Fibroblast of skin of back (primary cell): ENCODE measurements around the gene NECTIN4.
A peak's percentile ranks its signal among the peaks of the same experiment; 100 is the strongest.

Source experiments
- DNase-seq: peaks from one replicate; pipeline ENCODE4 v3.0.0-alpha.2; 2013

The NECTIN4 gene

DNA sequence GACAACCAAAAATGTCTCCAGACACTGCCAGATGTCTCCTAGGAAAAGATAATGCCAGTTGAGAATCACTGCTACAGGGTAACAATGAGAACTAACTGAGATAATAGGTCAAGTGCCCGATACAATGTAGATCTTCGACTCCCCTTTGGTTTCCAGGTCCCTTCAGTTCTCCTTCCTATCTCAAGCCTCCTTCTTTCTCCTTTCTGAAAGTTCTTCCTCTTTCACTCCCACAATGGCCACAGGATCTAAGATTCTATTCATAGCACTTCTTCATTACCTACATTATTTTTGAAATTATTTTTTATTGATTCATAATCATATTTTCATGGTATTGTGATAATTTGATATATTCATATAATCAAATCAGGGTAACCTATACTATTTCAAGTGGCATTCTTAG, 22.2 kb upstream of the NECTIN4 start:
- DNase-seq = no peak

DNA sequence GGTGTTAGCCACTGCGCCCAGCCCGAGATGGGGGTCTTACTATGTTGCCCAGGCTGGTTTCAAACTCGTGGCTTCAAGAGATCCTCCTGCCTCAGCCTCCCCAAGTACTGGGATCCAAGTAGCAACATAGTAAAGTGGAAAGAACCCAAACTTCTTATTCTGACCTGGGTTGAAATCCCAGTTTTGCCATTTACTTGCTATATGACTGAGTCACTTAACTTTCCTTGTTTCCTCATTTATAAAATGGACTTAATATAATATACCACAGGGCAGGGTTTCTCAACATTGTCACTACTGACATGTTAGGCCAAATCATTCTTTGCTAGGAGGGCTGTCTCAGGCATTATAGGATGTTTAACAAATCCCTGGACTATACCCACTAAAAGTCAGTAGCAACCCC, 21.8 kb upstream of the NECTIN4 start:
- DNase-seq = no peak

DNA sequence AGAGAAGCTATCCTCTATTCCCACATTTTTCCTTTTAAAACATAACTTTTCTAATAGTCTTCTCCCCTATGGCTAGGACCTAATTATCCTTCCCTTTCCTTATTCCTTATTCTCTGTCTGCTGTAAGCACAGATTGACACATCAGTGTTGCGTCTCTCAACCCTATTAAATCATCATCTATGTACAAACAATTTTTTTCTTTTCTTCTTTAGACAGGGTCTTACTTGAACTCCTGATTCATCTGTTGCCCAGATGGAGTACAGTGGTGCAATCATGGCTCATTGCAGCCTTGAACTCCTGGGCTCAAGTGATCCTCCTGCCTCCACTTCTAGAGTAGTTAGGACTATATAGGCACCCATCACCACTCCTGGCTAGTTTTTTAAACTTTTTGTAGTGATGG, 17.1 kb upstream of the NECTIN4 start:
- no peak for DNase-seq

DNA sequence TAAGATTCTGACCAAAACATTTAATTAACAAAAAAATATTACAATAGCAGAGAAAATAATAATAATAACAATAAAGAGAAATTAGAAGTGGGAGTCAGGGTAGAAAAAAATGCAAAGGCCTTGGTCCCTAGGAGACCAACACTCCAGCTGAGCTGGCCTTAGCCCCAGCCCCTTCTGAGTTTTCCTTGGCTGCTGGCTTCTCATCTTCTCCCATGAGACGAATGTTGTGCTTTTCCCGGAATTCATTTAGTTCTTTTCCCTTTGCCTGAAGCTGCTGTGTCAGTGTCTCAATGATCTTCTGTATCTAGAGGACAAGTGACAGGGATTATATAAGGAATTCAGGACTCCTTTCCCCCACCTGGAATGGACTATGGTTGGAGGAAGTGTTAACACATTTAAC, 11.2 kb upstream of the NECTIN4 start:
- DNase-seq = no peak

DNA sequence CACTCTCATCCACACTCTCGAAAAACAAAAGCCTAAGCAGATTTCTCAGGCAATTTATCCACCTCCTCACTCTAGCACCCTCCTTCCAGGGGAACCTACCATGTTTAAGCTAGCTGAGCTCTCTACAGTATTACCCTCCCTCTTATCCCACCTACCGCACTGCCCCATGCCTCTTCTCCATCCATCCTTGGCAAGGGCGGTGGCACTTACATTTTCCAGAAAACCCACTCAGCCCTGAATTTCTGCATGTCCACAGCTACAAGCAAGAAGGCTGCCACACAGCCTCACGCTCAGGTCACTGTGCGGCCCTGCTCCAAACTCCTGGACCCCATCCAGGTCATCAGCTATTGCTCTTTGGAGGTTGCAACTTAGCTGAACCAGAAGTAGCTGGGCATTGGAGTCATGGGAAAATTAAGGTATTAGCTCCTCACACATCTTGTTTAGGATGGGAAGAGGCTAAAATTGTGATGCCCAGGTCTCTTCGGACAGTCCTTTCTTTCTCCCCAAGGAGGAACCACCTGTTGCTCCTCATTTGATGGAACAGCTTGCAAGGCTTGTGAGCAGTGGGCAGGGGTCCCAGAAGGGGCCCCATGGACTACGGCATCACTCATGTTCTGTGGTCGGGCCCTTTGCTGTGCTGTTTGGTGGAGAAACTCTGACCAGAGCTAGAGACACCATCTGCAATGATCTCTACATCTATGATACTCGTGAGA, 9.9 kb upstream of the NECTIN4 start:
- no peak for DNase-seq

DNA sequence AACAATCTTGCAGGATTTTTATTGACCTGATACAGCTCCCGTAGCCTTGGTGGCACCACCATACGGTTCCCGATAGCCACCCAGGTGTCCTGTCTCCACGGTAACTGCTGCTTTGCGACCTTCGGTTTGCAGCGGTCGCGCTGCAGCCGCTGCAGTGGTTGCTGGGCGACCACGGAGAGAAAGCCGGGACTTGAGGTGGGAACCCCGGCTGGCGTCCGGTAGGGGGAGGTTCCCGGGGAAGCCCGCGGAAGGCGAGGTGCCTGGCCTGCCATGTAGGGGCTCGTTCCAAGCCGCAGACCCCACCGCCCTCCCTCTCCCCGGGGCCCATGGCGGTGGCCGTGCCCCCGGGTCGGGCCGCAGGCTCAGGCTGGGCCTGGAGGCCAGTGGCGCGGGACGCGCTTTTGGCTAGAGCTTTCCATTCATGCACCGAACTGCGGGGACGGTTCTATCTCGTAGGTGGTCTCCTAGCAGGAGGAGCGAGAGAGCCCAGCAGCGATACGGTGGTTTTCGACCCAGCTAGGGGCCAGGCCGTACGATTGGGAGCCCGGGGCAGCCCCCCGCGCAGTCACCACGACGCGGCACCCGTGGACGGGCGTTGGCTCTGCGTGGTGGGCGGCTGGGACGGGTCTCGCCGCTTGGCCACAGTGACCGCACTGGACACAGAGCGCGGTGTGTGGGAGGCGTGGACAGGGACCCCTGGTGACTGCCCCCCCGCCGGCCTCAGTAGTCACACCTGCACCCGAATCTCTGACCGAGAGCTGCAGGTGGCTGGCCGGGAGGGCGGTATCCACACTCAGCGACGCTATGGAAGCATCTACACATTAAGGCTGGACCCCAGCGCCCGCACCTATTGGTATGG, 9.1 kb upstream of the NECTIN4 start, which contains the start of gene KLHDC9:
Gene KLHDC9 (plus strand): TSS at position 152 of the 859 bp plus-strand sequence. CDS start 175 bp downstream, at position 327.
- DNase-seq = no peak

DNA sequence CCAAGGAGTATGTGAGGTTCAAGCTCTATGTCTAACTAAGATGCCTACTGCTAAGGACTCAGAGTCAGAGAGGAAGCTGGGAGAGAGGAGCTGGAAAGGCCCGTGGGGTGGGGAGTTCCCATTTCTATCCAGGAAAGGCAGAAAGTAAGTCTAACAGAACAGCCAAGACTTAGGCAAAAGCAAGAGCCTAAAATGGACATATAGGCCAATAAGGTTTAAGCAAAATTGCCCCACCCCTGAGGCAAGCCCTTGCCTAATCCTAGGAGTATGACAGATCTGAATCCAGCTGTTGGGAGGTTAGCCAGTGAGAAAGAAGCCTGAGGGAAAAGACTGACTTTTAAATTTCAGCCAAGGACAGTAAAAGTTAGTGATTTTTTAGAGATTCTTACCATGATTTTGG, 7.2 kb upstream of the NECTIN4 start:
- DNase-seq = no peak

DNA sequence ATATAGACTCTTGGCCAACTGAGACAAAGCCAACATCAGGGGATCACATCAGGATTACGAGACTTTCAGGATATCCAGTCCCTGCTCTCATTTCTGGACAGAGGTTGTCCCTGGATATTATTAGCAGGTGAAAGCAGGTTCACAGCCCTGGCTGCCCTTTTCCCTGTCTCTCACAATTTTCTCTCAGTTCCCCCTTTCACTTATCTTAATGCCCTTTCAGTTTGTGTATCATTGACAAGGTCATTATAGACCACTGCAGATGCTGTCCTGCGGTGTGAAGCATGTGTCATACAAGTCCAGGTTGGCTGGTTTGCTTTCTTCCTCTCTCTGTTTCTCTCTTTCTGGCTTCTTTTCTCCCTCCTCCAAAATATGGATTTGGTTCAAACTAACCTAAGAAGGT, 6.7 kb upstream of the NECTIN4 start:
- no peak for DNase-seq

DNA sequence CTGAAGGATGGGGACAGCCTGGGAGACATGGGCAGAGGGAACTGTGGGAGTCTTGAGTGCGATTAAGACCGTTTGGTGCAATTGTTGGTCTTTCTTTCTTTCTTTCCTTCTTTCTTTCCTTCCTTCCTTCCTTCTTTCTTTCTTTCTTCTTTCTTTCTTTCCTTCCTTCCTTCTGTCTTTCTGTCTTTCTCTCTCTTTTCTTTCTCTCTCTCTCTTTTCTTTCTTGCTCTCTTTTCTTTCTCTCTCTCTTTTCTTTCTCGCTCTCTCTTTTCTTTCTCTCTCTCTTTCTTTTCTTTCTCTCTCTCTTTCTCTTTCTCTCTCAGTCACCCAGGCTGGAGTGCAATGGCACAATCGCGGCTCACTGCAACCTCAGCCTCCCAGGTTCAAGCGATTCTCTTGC, 5.9 kb upstream of the NECTIN4 start:
- no peak for DNase-seq

DNA sequence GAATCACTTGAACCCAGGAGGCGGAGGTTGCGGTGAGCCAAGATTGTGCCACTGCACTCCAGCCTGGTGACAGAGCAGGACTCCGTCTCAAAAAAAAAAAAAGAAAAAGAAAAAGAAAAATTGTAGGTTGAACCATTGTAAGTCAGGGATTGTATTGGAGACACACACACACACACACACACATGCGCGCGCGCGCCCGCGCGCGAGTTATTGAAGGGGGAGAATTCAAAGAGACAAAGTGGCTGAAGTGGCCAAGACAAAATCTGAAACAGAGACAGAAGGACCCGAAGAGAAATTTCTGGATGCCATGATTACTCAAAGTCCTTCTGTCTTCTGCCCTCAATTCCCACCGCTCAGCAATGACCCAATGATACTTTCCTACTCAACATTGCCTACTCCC, 5.1 kb upstream of the NECTIN4 start:
- no peak for DNase-seq

DNA sequence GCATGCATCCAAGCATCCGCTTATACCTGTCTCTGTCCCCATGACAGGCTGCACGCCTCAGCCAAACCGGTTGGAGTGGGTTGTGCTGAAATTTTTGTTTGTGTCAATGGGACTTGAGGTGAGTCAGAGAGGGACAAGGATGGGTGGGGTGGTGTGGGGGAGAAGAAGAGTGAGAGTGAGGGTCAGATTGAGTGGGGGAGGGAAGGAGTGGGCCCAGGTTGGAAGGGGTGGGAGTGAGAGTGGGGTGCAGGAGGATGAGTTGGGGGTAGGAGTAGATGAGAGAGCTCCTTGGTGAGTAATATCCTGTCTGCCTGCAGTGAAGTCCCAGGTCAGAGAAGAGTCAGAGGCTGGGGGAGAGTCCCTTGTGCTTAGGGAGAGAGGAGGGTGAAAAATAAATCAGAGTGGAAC, 3.3 kb upstream of the NECTIN4 start:
- no peak for DNase-seq

DNA sequence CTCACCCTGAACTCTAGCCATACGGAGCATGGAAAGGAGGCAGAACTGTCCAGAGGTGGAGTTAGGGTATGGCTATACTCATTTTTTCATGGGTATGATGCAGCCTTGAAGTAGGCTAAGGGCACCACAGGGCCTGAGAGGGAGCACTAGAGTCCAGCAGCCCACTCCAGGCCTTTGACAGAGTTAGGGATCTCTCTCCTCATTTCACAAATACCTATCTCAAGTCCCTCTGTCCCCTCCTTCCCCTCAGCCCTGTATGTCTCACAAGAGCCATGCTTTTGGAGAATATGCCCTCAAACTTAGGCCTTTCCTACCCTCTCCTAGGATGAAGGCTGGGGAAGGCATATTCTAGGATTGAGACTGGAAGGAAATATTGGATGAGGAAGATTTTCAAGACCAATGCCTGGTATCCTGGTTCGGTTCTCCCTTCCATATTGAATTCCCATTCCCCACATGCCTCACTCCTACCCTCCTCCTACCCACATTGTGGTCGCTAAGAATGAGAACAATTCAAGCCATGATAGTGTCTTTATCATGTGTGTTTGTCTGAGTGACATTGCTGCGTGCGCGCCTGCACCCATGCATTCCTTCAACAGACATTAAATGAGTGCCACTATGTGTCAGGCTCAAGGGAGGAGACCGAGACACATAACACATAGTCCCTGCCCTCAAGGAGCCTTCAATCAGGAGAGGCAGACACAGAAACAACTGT, 2.6 kb upstream of the NECTIN4 start:
- no peak for DNase-seq

DNA sequence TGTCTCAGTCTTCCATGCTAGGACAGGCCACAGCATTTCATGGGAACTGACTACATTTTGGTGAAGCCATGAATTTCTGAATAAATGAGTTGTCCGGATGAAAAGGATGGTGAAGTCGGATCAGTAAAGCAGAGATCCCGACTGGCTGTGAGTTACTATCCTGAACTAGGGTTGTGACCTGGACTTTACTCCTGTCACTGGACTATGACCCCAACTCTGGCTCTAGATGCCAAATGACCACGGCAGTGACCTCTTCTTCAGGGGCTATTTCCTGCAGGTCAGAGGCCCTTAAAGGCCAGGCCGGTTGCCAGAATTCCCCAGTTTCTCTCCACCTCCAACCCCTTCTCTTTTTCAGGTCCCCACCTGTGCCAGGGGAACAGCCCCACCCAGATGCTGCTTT, 1.7 kb upstream of the NECTIN4 start:
- DNase-seq = no peak

DNA sequence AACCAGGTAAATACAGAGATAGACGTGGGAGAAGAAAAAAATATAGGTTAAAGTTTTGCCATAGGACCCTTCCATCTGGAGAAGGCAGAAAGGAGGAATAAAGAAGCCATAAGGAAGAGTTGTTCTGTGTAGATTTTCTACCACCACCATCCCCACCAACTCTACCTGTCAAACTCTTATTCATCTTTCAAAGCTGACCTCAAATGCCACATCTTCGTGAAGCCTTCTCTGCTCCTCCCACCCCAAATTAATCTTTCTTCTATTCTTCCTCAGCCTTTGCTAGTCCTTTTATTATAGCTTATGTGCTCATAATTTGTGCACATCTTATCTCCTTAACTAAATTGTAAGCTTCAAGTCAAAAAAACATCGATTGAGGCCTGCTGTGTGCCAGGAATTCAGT, 1.3 kb upstream of the NECTIN4 start:
- no peak for DNase-seq

DNA sequence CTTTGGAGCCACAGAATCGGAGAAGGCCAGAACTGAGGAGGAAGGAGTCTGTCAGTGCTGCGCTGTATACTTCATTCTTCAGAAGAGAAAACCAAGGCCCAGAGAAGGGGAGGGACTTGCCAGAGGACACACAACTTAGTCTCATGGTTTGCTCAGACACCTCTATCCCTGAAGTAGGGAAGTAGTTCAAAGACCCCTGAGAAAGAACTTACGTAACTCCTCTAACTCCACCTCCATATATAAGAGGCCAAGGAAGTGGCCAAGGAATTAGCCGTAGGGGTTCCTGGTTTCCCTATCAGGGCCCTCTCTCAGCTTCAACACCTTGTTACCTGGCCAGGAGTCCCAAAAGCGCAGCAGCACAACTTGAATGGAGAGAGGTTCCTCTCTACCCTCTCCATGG, 580 bp upstream of the NECTIN4 start:
- no peak for DNase-seq

DNA sequence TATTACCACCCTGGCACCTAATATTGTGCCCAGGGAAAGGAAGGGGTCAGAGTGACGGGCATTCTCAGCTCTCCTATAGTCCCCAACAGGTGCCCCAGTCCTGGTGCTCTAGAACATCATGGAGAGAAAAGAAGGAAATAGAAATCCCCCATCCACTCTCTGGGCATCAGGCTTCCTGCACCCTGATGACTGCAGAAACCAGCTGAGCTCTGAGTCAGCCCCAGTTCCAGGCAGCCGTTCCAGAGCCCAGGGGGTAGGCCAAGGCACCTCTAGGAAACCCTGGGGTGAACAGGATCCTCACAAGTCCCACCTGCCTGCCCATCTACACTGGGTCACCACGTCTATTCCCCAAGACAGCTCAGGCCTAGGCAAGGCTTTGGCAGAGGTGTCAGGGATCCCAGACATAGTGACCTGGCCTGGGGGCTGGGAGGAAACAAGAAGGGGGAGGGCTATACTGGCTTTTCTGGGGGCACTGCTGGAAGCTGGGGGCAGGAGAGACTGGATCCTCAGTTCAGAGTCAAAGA, 709 bp downstream of the NECTIN4 start:
- DNase-seq = no peak

DNA sequence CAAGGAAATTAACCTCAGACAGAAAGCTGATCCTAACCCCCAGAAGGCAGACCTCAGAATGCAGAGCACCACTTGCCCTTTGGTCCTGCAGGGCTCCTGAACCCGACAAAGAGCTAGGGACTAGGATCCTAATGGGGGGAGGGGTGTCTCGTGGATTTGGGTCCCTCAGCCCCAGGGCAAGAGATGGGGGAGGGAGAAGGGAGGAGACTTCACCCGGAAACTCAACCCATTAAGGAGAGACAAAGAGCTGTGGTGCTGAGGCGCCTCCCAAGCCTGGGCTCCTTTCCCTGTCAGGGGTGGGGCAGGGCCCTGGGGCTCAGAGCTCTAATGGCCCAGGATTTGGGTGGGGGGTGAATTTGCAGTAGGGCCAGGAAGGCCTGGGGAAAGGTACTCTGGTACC, 2.9 kb downstream of the NECTIN4 start:
- DNase-seq = no peak

DNA sequence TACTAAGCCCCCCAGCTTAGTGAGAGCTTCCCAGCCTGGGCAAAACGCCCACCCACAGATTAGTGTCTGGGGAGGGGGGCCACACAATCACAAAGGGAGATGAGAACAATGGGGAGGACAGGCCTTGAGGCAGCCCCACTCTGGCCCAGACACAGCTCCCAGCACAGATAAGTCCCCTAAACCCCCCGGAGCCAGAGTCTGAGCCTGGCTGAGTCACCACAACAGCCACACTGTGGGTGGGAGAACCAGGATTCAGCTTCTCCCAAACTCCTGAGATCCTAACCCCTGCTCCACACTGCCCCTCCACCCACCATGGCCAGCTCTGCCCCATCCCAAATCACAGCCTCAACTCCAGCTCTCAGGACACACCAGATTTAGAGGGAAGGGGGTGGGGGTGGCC, 4.2 kb downstream of the NECTIN4 start:
- DNase-seq = peak; percentile 34

DNA sequence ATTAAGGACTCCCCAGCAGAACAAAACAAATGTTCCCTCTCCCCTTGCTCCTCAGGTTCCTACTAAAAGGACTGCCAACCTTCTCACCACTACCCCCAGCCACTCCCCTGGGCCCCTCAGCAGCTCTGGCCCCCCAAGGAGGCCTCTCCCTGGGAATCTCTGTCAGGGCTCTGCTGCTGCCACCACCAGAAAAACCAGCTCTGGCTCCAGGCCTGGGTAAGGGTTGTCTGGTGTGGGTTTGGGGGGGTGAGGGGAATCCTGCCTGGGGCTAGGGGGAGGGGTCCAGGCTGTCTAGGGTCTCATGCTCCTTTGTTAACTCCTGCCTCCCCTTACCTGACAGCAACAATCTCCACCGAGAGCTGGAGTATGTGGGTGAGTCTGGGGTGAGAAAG, 4.8 kb downstream of the NECTIN4 start:
- no peak for DNase-seq

DNA sequence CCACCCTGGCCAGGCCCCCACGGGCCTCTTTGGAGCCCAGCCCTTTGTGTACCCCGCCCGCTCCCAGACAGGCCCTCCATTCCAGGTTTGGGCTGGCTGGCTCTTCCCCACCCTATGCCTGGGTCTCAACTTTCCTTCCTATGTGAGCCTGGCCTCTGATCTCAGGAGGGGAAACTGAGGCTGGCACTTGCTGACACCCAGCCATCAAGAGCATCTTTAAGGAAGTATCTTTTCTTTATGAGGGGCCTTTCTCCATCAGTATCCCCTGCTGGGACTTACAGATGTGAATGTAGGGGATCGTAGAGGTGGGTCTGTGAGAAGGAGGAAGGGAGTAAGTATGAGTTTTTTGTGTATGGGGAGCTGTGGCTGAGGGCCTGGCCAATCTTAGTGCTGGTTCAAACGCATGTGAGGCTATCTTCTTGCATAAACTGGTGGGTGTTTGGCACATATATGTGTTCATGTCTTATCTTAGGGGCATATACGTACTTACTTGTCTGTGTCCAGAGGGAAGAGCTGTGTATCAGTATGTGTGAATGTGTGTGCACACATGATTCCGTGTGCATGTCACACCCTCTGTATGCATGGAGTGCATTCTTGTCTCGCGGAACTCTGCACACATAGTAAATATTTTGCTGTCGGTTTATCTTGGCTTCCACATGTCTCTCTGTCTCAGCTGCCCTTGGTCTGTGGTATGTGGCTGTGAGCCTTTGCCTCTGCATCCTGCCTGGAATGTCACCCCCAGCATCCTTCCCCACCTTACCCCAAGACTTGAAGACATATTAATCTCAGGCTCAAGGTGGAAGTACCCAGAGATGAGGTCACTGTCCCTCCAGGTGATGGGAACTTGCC, 5.4 kb downstream of the NECTIN4 start:
- DNase-seq = no peak

DNA sequence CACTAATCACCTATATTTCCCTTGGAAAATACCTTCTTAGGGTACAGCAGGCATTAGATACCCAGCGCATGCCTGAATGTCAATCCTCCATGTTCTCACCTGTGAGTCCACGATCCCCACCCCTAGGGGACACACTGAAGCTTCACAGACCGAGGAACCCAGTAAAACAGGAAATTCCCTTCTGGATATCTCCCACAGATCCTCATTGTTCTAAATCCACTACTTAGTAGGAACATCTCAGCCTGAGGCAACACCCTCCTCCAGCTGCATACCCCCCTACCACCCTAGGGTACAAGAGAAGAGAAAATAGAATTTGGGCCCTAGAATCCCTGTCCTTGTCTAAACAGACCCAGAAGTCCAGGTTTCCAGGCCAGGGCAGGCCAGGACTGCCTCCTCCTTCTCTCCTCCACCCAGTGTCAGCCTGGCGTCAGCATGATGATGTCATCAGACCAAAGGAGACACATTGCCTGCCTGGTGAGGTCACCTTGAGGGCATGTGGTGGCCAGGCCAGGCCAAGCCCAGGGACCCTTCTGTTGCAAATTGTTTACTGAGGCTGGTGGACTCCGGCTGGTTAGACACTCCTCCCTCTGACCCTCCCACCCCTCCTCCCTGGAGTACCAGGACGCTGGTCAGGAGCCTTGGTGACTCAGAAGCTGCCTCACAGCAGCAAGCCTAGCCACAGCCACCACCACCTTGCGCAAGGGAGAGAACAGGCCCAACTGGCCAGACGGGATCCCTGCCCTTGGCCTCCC, 6.2 kb downstream of the NECTIN4 start:
- peak; percentile 81 for DNase-seq

DNA sequence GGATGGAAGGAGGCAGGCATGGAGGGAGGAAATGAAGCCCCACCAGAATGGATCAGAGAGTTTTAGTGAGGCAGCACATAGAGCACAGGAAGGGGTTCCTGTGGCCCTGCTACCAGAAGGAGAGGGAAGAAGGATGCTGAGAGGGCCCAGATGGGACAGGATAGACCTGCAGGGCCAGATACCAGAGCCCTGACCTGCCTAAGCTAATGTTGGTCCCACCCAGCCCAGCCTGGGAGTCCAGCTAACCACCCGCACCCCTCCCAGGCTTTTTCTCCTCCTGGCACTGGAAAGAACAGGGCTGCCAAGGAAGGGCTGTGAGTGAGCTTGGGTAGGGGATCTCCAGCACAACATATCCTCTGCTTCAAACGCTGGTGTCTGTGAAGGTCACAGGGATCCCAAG, 6.9 kb downstream of the NECTIN4 start:
- DNase-seq = no peak
